GM12864 (cell line): ENCODE data around the gene SLC35A3.

Experiments used
- DNase-seq: peaks from one replicate; pipeline ENCODE4 v3.0.0-alpha.2; 2011; ENCODE audit warnings: low read depth
- H3K4me3 ChIP-seq: 2 replicates; pipeline ENCODE4 v1.5.1; 2011; ENCODE audit warnings: mild to moderate bottlenecking, low read depth, low read length, control low read depth
- TF ChIP-seq, protein P1 (sequence below): IDR thresholded peaks from 2 replicates; pipeline ENCODE4 v1.5.1; 2011; ENCODE audit warnings: low read depth, mild to moderate bottlenecking, moderate library complexity, low read length, control low read depth, inconsistent platforms; ENCODE audit errors: missing control alignments

Gene SLC35A3

GRCh38 chr1:100006688-100007087 lies 36.9 kb downstream of the SLC35A3 start:
- no peak for DNase-seq
- TF ChIP-seq, protein P1, sequence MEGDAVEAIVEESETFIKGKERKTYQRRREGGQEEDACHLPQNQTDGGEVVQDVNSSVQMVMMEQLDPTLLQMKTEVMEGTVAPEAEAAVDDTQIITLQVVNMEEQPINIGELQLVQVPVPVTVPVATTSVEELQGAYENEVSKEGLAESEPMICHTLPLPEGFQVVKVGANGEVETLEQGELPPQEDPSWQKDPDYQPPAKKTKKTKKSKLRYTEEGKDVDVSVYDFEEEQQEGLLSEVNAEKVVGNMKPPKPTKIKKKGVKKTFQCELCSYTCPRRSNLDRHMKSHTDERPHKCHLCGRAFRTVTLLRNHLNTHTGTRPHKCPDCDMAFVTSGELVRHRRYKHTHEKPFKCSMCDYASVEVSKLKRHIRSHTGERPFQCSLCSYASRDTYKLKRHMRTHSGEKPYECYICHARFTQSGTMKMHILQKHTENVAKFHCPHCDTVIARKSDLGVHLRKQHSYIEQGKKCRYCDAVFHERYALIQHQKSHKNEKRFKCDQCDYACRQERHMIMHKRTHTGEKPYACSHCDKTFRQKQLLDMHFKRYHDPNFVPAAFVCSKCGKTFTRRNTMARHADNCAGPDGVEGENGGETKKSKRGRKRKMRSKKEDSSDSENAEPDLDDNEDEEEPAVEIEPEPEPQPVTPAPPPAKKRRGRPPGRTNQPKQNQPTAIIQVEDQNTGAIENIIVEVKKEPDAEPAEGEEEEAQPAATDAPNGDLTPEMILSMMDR: no peak
- no peak overlapping the region for H3K4me3 ChIP-seq

DNA sequence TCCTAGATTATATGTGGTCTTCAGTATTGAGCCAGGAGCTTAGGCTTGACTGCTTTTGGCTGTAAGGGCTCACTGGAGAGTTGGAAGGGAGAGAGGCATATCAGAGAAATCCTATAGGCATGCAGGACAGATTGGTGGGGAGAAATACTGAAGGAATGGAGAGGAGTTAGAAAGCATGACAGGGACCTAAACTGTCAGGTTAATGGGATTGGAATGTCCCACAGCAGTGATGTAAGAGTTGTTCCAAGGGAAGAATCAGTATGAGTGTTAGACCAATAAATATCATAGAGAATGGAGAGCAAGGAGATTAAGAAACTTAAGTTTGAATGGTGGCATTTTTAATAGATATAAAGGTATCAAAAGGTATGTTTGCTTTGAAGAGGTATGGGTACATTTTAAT lies 39.7 kb downstream of the SLC35A3 start:
- TF ChIP-seq, protein P1: no peak
- no peak overlapping the region for H3K4me3 ChIP-seq
- no peak for DNase-seq

GRCh38 chr1:100010804-100011203 lies 41.0 kb downstream of the SLC35A3 start:
- no peak for DNase-seq
- H3K4me3 ChIP-seq: no peak overlapping the region
- TF ChIP-seq, protein P1: no peak

DNA sequence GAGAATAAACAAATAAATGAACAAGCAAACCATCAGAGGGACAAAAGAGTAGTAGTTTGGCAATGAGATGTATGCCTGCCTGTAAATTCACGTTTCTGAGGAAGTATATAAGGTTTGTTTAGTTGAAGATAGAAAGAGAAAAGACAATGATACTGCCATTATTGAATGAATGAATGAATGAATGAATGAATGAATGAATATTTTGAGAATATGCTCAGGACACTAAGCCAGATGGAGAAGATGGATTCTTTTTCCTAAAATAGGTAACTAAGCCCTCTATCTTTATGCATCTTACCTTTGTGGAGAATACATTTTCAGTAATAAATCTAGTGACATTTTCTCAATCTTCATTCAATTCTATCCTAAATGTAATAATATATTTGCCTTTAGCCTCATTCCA lies 49.4 kb downstream of the SLC35A3 start:
- no peak overlapping the region for H3K4me3 ChIP-seq
- DNase-seq: no peak
- TF ChIP-seq, protein P1: no peak

DNA sequence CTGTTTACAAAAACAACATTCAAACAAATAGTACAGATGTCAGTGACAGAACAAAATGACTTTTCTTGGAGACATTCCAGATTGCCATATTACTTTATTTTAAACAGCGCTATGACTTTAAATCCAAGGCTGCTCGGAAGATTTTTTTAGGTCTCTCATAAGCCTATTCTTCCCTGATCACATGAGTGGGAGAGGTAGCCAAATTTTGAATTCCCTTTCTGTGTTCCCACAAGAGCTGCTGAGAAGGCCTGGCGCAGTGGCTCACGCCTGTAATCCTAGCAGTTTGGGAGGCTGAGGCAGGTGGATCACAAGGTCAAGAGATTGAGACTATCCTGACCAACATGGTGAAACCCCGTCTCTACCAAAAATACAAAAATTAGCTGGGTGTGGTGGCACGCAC lies 53.7 kb downstream of the SLC35A3 start:
- DNase-seq: no peak
- TF ChIP-seq, protein P1: no peak
- no peak overlapping the region for H3K4me3 ChIP-seq

- no peak for DNase-seq
- no peak overlapping the region for H3K4me3 ChIP-seq
- TF ChIP-seq, protein P1: no peak
These were observed 57.4 kb downstream of the SLC35A3 start for GRCh38 chr1:100027212-100027611.

GRCh38 chr1:100028765-100029164 lies 59.0 kb downstream of the SLC35A3 start:
- DNase-seq: no peak
- TF ChIP-seq, protein P1: no peak
- no peak overlapping the region for H3K4me3 ChIP-seq
